ENCODE results near the gene PEX3. TPM values are rescaled to one million over a fixed set of nuclear protein-coding genes. Genes with fewer than 3 reads are reported as not detected.
"Not testable (repeated sequence)": the region's sequence is repeated elsewhere in the genome, so short reads cannot be mapped to it uniquely, and the experiment has no call there.

PEX3 gene
- total RNA-seq, 1 donor from 2014 or later, result 12.8 TPM

- H3K9me3 Mint-ChIP-seq, result no peaks in the 10 kb centered on the region
- no peaks in the 10 kb centered on the region for H3K36me3 Mint-ChIP-seq
- no peaks in the 10 kb centered on the region for H3K27me3 Mint-ChIP-seq
- peaks cover 6% of the 10 kb centered on the region for H3K4me1 Mint-ChIP-seq (ENCODE audit: unreplicated experiment)
- no peak for TF ChIP-seq CTCF (conservative IDR thresholded peaks at IDR 0.05)
- H3K4me3 Mint-ChIP-seq, result no peak overlapping the region
- H3K27ac Mint-ChIP-seq, result no peak overlapping the region
- no peak for DNase-seq (ENCODE audit: extremely low spot score, unreplicated experiment)
Measured at GRCh38 chr6:143431226-143431625, 19.4 kb upstream of the PEX3 start.

GRCh38 chr6:143432588-143432987 is 18.0 kb upstream of the PEX3 start:
- H3K27me3 Mint-ChIP-seq, result no peaks in the 10 kb centered on the region
- no peak overlapping the region for H3K27ac Mint-ChIP-seq
- no peak for TF ChIP-seq CTCF (conservative IDR thresholded peaks at IDR 0.05)
- no peak for DNase-seq (ENCODE audit: extremely low spot score, unreplicated experiment)
- H3K4me1 Mint-ChIP-seq (ENCODE audit: unreplicated experiment), result no peaks in the 10 kb centered on the region
- no peaks in the 10 kb centered on the region for H3K36me3 Mint-ChIP-seq
- H3K4me3 Mint-ChIP-seq, result no peak overlapping the region
- H3K9me3 Mint-ChIP-seq, result no peaks in the 10 kb centered on the region

GRCh38 chr6:143441010-143441409 is 9.6 kb upstream of the PEX3 start:
- no peak for TF ChIP-seq CTCF (conservative IDR thresholded peaks at IDR 0.05)
- H3K4me3 Mint-ChIP-seq, result no peak overlapping the region
- no peak overlapping the region for H3K27ac Mint-ChIP-seq
- H3K4me1 Mint-ChIP-seq (ENCODE audit: unreplicated experiment), result no peaks in the 10 kb centered on the region
- H3K36me3 Mint-ChIP-seq, result peaks cover 11% of the 10 kb centered on the region
- no peak for DNase-seq (ENCODE audit: extremely low spot score, unreplicated experiment)
- H3K27me3 Mint-ChIP-seq, result no peaks in the 10 kb centered on the region
- H3K9me3 Mint-ChIP-seq, result no peaks in the 10 kb centered on the region

GRCh38 chr6:143441680-143442545 is 8.7 kb upstream of the PEX3 start:
- Mint-ChIP-seq H3K36me3 (peaks cover 11% of the 10 kb centered on the region), H3K27ac (no peak overlapping the region), H3K4me3 (no peak overlapping the region), H3K27me3 (no peaks in the 10 kb centered on the region), H3K4me1 (ENCODE audit: unreplicated experiment) (no peaks in the 10 kb centered on the region), H3K9me3 (no peaks in the 10 kb centered on the region)
- DNase-seq (ENCODE audit: extremely low spot score, unreplicated experiment), result no peak
- TF ChIP-seq CTCF (conservative IDR thresholded peaks at IDR 0.05), result no peak

GRCh38 chr6:143443096-143443495 is 7.5 kb upstream of the PEX3 start:
- H3K27ac Mint-ChIP-seq, result no peak overlapping the region

GRCh38 chr6:143447865-143448264 is 2.7 kb upstream of the PEX3 start:
- not testable (repeated sequence) for DNase-seq (ENCODE audit: extremely low spot score, unreplicated experiment); H3K36me3 Mint-ChIP-seq; H3K4me3 Mint-ChIP-seq; H3K27me3 Mint-ChIP-seq; H3K27ac Mint-ChIP-seq; H3K9me3 Mint-ChIP-seq
- peaks cover 14% of the 10 kb centered on the region for H3K4me1 Mint-ChIP-seq (ENCODE audit: unreplicated experiment)

More at GRCh38 chr6:143443096-143443495, 7.5 kb upstream of the PEX3 start:
- Mint-ChIP-seq H3K4me1 (ENCODE audit: unreplicated experiment) (no peaks in the 10 kb centered on the region), H3K9me3 (no peaks in the 10 kb centered on the region), H3K4me3 (no peak overlapping the region), H3K27me3 (no peaks in the 10 kb centered on the region), H3K36me3 (peaks cover 11% of the 10 kb centered on the region)
- DNase-seq (ENCODE audit: extremely low spot score, unreplicated experiment), result no peak
- no peak for TF ChIP-seq CTCF (conservative IDR thresholded peaks at IDR 0.05)
